Skeletal muscle satellite cell (primary cell): ENCODE measurements around the gene PTPN1.

Experiments used
- H3K27me3 ChIP-seq: 2 replicates; pipeline ENCODE4 v1.7.0; 2013; ENCODE audit warnings: low read length; ENCODE audit not compliant: control insufficient read depth, insufficient read depth
- H3K36me3 ChIP-seq: 2 replicates; pipeline ENCODE4 v1.7.0; 2013; ENCODE audit warnings: mild to moderate bottlenecking, control low read depth, low read length; ENCODE audit not compliant: insufficient read depth
- H3K4me1 ChIP-seq: 2 replicates; pipeline ENCODE4 v1.7.0; 2013; ENCODE audit warnings: low read length; ENCODE audit not compliant: control insufficient read depth, insufficient read depth
- H3K4me2 ChIP-seq: 2 replicates; pipeline ENCODE4 v1.7.0; 2013; ENCODE audit warnings: mild to moderate bottlenecking, low read length
- H3K4me3 ChIP-seq: 2 replicates; pipeline ENCODE4 v1.7.0; 2013; ENCODE audit warnings: low read length
- H3K9ac ChIP-seq: 2 replicates; pipeline ENCODE4 v1.7.0; 2013; ENCODE audit warnings: mild to moderate bottlenecking, low read depth, low read length, moderate library complexity
- H3K9me3 ChIP-seq: replicated peaks from 2 replicates; pipeline ENCODE4 v1.7.0; 2013; ENCODE audit warnings: mild to moderate bottlenecking, control low read depth, low read length

PTPN1 gene

GRCh38 chr20:50487397-50487796 is 22.8 kb upstream of the PTPN1 start:
- Histone ChIP-seq H3K9ac (no peak overlapping the region), H3K4me2 (no peak overlapping the region), H3K36me3 (no peaks in the 10 kb centered on the region), H3K4me1 (peaks cover 15% of the 10 kb centered on the region), H3K27me3 (no peaks in the 10 kb centered on the region), H3K9me3 (no peaks in the 10 kb centered on the region), H3K4me3 (no peak overlapping the region)

GRCh38 chr20:50488236-50488806 is 21.9 kb upstream of the PTPN1 start:
- H3K36me3 ChIP-seq = no peaks in the 10 kb centered on the region
- no peak overlapping the region for H3K9ac ChIP-seq
- no peaks in the 10 kb centered on the region for H3K9me3 ChIP-seq
- H3K27me3 ChIP-seq = no peaks in the 10 kb centered on the region
- H3K4me2 ChIP-seq = no peak overlapping the region
- H3K4me3 ChIP-seq = no peak overlapping the region
- peaks cover 18% of the 10 kb centered on the region for H3K4me1 ChIP-seq

GRCh38 chr20:50491168-50491567 is 19.0 kb upstream of the PTPN1 start:
- no peak overlapping the region for H3K9ac ChIP-seq
- H3K4me3 ChIP-seq = no peak overlapping the region

GRCh38 chr20:50491926-50492634 is 18.1 kb upstream of the PTPN1 start:
- H3K4me1 ChIP-seq = peaks cover 16% of the 10 kb centered on the region
- H3K4me3 ChIP-seq = no peak overlapping the region
- H3K9ac ChIP-seq = no peak overlapping the region
- H3K36me3 ChIP-seq = no peaks in the 10 kb centered on the region
- no peaks in the 10 kb centered on the region for H3K9me3 ChIP-seq
- H3K27me3 ChIP-seq = no peaks in the 10 kb centered on the region
- no peak overlapping the region for H3K4me2 ChIP-seq

More at GRCh38 chr20:50491168-50491567, 19.0 kb upstream of the PTPN1 start:
- Histone ChIP-seq H3K36me3 (no peaks in the 10 kb centered on the region), H3K9me3 (no peaks in the 10 kb centered on the region), H3K4me1 (peaks cover 10% of the 10 kb centered on the region), H3K27me3 (no peaks in the 10 kb centered on the region), H3K4me2 (no peak overlapping the region)

GRCh38 chr20:50493881-50494253 is 16.3 kb upstream of the PTPN1 start:
- Histone ChIP-seq H3K4me2 (no peak overlapping the region), H3K27me3 (no peaks in the 10 kb centered on the region), H3K9ac (no peak overlapping the region), H3K4me1 (peaks cover 23% of the 10 kb centered on the region), H3K36me3 (no peaks in the 10 kb centered on the region), H3K4me3 (no peak overlapping the region), H3K9me3 (no peaks in the 10 kb centered on the region)

GRCh38 chr20:50494428-50494827 is 15.8 kb upstream of the PTPN1 start:
- Histone ChIP-seq H3K9ac (no peak overlapping the region), H3K4me3 (no peak overlapping the region), H3K4me1 (peaks cover 23% of the 10 kb centered on the region), H3K9me3 (no peaks in the 10 kb centered on the region), H3K27me3 (no peaks in the 10 kb centered on the region), H3K36me3 (no peaks in the 10 kb centered on the region), H3K4me2 (no peak overlapping the region)

- Histone ChIP-seq H3K4me3 (no peak overlapping the region), H3K9me3 (no peaks in the 10 kb centered on the region), H3K36me3 (no peaks in the 10 kb centered on the region), H3K4me1 (peaks cover 23% of the 10 kb centered on the region), H3K27me3 (no peaks in the 10 kb centered on the region), H3K9ac (no peak overlapping the region), H3K4me2 (no peak overlapping the region)
Measured at GRCh38 chr20:50496773-50497385, 13.3 kb upstream of the PTPN1 start.

- Histone ChIP-seq H3K4me1 (peaks cover 16% of the 10 kb centered on the region), H3K4me2 (peak overlapping the region; percentile 10), H3K36me3 (no peaks in the 10 kb centered on the region), H3K9me3 (no peaks in the 10 kb centered on the region), H3K9ac (no peak overlapping the region), H3K4me3 (no peak overlapping the region), H3K27me3 (no peaks in the 10 kb centered on the region)
Measured at GRCh38 chr20:50498071-50498776, 12.0 kb upstream of the PTPN1 start.

- Histone ChIP-seq H3K4me2 (no peak overlapping the region), H3K9ac (no peak overlapping the region), H3K4me3 (no peak overlapping the region), H3K36me3 (no peaks in the 10 kb centered on the region), H3K27me3 (no peaks in the 10 kb centered on the region), H3K4me1 (peaks cover 12% of the 10 kb centered on the region), H3K9me3 (no peaks in the 10 kb centered on the region)
Measured at GRCh38 chr20:50499938-50500337, 10.2 kb upstream of the PTPN1 start.

- H3K4me2 ChIP-seq = no peak overlapping the region
- H3K27me3 ChIP-seq = no peaks in the 10 kb centered on the region
- no peaks in the 10 kb centered on the region for H3K36me3 ChIP-seq
- H3K9me3 ChIP-seq = no peaks in the 10 kb centered on the region
- H3K4me1 ChIP-seq = peaks cover 6% of the 10 kb centered on the region
- no peak overlapping the region for H3K4me3 ChIP-seq
- H3K9ac ChIP-seq = no peak overlapping the region
Measured at GRCh38 chr20:50501972-50502745, 8.0 kb upstream of the PTPN1 start.

GRCh38 chr20:50504231-50504823 is 5.9 kb upstream of the PTPN1 start:
- H3K36me3 ChIP-seq = no peaks in the 10 kb centered on the region
- H3K9me3 ChIP-seq = no peaks in the 10 kb centered on the region
- no peaks in the 10 kb centered on the region for H3K4me1 ChIP-seq
- no peak overlapping the region for H3K4me2 ChIP-seq
- H3K4me3 ChIP-seq = no peak overlapping the region
- H3K9ac ChIP-seq = no peak overlapping the region
- H3K27me3 ChIP-seq = no peaks in the 10 kb centered on the region
